HG02610 (cell line): Measurements from ENCODE around the gene CA5A.

Experiments
- ATAC-seq: cut with Tn5 transposase; IDR thresholded peaks from one replicate; pipeline ENCODE4 v1.9.1; 2021; ENCODE audit warnings: mild to moderate bottlenecking, moderate library complexity; ENCODE audit not compliant: unreplicated experiment

The CA5A gene

DNA sequence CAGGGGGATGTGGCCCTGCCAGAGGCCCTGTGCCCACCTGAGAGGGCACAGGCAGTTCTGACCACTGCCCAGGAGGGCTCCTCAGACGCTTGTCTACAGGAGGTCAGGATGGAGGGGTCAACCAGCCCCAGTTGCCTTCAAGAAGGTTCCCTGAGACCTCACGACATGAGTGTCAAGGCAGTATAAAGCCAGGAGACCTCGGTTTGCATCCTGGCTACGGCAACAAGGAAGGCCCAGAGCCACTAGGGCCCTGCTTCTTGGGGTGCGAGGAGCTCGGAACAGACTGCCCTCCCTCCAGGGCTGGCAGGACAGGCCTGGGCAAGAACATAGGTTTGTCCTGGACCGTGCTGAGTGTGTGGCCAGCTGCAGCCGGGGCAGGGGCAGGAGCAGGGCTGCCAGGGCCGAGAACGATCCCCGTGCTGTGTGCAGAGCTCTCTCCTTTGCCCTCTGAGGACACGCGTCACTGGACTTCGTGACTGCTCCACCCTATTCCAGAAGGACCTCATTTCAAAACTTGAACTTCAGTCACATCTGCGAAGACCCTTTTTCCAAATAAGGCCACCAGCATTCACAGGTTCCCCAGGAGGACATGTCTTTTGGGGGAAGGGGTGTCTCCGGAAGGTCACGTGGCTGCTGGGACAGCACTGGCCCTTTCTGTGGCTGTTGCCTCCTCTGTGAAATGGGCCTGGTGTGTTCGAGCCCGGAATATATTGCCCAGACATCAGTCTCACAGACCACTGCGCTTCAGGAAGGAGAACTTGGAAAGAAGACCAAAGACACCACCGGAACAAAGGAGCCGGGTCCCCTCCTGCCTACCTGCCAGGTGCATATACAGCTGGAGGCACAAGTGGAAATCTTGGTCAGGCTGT lies 94.8 kb downstream of the CA5A start:
- no peak for ATAC-seq

GRCh38 chr16:87840271-87840978 lies 95.9 kb downstream of the CA5A start:
- ATAC-seq, result no peak

GRCh38 chr16:87839542-87840270 lies 96.6 kb downstream of the CA5A start:
- ATAC-seq, result no peak

GRCh38 chr16:87838643-87839541 lies 97.4 kb downstream of the CA5A start:
- no peak for ATAC-seq
